ENCODE measurements around the gene KRTAP5-9.
"Not testable (repeated sequence)": the region's sequence is repeated elsewhere in the genome, so short reads cannot be mapped to it uniquely, and the experiment has no call there.

KRTAP5-9 gene

DNA sequence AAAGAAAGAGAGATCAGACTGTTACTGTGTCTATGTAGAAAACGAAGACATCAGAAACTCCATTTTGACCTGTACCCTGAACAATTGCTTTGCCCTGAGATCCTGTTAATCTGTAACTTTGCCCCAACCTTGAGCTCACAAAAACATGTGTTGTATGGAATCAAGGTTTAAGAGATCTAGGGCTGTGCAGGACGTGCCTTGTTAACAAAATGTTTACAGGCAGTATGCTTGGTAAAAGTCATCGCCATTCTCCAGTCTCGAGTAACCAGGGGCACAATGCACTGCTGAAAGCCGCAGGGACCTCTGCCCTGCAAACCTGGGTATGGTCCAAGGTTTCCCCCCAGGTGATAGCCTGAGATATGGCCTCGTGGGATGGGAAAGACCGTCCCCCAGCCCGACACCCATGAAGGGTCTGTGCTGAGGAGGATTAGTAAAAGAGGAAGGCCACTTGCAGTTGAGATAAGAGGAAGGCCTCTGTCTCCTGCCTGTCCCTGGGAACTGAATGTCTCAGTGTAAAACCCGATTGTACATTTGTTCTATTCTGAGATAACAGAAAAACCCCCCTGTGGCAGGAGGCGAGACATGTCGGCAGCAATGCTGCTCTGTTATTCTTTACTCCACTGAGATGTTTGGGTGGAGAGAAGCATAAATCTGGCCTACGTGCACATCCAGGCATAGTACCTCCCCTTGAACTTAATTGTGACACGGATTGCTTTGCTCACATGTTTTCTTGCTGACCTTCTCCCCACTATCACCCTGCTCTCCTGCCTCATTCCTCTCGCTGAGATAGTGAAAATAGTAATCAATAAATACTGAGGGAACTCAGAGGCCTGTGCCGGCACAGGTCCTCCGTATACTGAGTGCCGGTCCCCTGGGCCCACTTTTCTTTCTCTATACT is 13.3 kb upstream of the KRTAP5-9 start:
- DNase-seq, result peak; percentile 82

DNA sequence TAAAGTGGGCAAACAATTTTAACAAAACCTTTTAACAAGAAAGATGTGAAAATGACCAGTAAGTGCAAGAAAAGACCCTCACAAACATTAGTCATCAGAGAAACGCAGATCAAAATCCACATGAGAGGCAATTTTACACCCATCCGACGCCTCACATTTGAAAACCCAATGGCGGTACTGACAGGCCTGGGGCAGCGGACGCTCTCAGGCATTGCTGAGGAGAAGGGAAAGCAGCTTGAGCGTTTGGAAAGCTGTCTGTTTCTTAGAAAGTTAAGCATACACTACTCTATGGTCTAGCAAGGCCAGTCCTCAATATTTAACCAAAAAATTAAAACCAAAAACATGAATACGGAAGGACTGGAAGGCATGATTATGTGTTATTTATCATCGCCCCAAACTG is 12.4 kb upstream of the KRTAP5-9 start:
- DNase-seq, result no peak

DNA sequence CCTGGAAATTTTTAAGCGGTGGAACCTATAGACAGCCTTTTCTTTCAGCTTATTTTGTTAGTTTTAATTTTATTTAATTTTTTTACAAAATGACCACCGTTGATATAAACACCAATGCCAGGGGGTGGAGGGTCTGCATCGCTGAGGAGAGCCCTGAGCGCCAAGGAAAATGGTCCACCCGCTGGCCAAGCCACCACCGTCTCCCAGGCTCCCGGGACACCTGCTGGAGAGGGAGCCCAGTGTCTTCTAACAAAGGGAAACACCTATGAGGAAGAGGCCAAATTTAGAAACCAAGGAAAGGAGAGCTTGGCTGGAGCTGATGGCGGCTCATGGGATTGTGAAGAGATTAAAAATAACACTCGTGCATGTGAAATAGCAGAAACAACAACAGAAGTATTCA is 10.7 kb upstream of the KRTAP5-9 start:
- no peak for DNase-seq

DNA sequence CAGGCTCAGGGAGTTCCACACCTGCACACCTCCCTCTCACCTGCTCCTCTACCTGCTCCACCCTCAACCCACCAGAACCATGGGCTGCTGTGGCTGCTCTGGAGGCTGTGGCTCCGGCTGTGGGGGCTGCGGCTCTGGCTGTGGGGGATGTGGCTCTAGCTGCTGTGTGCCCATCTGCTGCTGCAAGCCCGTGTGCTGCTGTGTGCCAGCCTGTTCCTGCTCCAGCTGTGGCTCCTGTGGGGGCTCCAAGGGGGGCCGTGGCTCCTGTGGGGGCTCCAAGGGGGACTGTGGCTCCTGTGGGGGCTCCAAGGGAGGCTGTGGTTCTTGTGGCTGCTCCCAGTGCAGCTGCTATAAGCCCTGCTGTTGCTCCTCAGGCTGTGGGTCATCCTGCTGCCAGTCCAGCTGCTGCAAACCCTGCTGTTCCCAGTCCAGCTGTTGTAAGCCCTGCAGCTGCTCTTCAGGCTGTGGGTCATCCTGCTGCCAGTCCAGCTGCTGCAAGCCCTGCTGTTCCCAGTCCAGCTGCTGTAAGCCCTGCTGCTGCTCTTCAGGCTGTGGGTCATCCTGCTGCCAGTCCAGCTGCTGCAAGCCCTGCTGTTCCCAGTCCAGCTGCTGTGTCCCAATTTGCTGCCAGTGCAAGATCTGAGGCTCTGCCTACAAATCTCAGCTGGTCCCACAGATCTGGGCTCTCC is 10.1 kb upstream of the KRTAP5-9 start, which contains the start of gene KRTAP5-8:
Gene KRTAP5-8, plus strand, starts transcription at position 49 of the 689 bp plus-strand sequence. Its CDS starts 31 bp downstream, at position 80.
- not testable (repeated sequence) for DNase-seq

DNA sequence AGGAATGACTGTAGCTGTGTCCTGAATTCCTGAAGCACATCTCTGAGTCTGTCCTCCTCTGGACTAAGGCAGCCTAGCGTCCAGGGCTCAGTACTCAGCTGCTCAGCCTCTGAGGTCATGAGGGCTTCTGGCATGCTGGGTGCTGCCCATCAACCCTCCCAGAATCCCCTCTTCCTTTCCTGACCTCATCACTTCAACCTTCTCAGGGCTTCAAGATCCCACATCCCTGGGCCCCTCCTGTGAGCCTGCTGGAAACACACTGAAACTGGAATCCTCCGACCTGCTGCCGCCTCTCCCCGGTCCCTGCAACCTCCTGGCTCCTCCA is 9.6 kb upstream of the KRTAP5-9 start:
- no peak for DNase-seq

DNA sequence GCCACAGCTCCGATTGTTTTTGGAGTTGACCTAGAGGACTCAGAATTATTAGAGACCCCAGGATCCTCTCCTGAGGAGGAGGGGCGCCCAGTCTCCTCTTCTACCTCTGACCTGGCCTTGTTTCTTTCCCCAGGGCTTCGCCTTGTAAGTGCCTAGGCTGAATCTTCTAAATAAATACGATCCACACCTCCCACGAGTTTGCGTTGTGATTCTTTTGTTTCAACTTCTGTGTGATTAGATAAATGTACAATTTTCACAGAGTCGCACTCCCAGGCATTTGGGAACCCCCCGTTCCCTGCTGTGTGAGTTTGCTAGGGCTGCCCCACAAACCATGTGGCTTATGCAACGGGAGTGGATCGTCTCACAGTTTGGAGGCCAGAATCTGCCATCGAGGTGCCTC is 9.2 kb upstream of the KRTAP5-9 start:
- DNase-seq, result no peak

DNA sequence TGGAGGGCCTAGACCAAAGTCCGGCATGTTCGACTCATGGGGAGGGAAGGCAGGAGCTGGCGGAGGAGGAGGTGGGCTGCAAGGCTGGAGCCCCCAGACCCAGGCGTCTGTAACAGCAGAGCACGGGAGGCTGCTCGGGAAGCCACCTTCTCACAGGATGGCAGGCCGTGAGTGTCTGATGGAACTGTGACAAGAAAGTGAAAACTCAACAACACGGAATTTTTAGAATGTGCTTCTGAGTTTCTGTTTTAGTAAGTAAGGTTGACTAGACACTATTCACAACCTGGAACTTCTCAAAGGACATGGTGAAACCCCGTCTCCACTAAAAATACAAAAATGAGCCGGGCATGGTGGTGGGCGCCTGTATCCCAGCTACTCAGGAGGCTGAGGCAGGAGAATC is 8.2 kb upstream of the KRTAP5-9 start:
- DNase-seq, result not testable (repeated sequence)

DNA sequence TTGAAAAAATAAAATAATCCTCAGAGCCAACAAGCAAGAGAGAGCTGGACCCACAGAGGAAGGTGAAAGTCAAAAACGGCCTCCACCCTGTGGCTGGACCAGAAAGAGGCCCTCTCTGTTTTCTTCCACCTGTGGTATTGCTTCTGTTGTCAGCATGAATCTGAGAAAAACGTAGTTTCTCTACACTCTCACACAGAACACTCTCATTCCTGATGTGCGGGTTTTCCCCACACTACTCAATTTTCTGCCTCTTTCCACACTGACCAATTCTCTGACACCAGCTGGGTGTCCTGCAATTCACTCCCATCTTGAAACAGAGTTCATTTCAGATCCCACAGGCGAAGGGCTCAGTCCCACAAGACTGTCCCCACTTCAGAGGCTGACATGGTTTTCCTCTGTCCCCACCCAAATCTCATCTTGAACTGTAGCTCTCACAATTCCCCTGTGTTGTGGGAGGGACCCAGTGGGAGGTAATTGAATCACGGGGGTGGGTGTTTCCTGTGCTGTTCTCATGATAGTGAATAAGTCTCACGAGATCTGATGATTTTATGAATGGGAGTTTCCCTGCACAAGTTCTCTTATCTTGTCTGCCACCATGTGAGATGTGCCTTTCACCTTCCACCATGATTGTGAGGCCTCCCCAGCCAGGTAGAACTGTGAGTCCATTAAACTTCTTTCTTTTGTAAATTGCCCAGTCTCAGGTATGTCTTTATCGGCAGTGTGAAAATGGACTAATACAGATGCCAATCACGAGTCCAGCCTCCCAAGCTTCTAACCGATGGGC is 7.5 kb upstream of the KRTAP5-9 start:
- not testable (repeated sequence) for DNase-seq

DNA sequence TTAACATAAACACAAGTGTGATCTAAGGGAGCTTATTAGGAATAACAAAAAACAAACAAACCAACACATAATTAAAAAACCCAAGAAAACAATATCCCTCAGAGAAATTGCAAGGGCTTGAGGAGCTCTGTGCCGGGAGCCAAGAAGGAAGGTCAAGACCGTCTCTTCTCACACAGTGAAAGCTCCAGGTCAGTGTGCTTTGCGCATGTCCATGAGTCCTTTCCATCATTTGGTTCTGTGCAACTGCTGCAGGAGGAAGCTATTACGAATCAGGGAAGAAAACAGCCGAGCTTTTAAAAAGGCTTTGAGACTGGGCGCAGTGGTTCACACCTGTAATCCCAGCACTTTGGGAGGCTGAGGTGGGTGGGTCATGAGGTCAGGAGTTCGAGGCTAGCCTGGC is 5.8 kb upstream of the KRTAP5-9 start:
- no peak for DNase-seq

DNA sequence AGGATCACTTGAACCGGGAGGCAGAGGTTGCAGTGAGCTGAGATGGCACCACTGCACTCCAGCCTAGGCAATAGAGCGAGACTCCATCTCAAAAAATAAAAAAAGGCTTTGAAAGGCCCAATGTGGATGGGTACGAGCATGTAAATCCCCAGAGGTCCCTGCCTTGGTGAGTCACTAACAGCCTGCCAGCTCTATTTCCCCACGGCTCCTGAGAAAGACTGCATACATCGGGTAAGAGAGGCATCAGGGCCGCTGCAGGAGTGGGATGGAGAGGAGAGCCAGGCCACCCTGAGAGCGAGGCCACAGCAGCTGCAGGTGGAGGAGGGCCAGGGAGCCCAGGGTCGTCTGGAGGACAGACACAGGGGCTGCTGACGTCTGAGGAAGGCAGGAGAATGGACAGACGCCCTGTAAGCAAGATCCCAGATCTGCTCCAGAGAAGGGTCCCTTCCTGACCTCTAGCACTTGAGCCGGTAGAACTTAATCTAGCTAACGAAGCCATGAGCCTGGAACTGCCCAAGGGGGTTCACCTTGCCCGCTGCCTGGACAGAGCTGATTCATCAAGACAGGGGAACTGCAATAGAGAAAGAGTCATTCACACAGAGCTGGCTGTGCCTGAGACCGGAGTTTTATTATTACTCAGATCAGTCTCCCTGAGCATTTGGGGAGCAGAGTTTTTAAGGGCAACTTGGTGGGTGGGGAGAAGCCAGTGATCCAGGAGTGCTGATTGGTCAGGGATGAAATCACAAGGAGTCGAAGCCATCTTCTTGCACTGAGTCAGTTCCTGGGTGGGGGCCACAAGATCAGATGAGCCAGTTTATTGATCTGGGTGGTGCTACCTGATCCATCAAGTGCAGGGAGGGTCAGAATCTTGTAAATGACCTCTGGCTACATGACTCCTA is 5.1 kb upstream of the KRTAP5-9 start:
- DNase-seq, result no peak

DNA sequence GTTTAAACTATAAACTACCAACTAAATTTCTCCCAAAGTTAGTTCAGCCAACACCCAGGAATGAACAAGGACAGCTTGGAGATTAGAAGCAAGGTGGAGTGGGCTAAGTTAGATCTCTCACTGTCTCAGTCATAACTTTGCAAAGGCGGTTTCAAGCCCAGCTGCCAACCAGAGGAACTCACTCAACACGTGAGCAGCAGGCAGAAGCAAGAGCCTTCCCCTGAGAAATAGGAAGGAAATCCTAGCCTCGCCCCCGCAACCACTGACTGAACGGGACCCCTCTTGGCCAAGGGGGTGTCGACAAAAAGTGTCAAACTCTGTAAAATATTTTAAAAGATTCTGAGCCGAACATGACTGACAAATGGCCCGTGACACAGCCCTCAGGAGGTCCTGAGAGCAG is 4.4 kb upstream of the KRTAP5-9 start:
- peak; percentile 61 for DNase-seq

DNA sequence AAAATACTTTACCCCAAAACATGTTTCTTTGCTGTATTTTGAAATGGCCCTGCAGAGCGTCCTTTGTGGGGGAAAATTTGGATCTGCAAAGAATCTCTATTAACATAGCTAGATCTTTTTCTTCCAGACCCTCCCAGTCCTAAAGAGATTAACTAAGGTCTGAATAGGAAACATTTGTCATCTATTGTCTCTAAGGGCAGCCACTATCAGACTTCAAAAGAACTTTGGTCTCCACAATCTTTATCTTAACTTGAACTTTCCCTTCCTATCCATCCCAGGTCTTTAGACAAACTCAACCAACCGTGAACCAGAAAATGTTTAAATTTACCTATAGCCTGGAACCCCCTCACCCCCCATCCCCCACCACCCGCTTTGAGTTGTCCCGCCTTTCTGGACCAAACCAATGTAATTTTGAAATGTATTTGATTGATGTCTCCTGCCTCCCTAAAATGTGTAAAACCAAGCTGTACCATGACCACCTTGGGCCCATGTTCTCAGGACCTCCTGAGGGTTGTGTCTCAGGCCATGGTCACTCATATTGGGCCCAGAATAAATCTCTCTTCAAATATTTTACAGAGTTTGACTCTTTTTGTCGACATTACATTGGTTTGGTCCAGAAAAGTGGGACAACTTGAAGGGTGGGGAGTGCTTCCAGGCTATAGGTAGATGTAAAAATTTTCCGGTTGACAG is 3.5 kb upstream of the KRTAP5-9 start:
- DNase-seq, result no peak

DNA sequence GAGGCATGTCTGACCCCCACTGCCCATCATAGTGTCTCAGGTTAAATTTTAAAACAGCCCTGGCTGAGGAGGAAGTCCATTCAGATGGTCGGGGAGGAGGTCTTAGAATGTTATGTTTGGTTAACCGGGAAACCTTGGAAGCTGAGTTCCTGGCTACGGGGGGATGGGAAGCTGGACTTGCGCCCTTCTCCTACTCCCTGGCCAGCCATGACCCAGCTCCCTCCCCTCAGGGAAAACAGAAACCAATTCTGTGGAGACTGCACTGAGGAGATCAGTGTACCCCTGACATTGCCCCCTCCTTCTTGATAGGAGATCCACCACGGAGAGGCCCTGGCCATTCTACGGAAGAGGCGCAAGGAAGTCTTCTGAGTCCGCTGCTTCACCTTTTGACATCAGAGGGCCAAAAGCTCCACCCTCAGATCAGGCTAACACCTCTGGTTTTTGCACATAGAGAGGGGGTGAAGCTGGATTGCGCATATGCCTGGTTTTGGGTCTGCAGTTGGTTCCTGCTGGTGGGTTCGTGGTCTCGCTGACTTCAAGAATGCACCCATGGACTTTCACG is 2.7 kb upstream of the KRTAP5-9 start:
- no peak for DNase-seq

DNA sequence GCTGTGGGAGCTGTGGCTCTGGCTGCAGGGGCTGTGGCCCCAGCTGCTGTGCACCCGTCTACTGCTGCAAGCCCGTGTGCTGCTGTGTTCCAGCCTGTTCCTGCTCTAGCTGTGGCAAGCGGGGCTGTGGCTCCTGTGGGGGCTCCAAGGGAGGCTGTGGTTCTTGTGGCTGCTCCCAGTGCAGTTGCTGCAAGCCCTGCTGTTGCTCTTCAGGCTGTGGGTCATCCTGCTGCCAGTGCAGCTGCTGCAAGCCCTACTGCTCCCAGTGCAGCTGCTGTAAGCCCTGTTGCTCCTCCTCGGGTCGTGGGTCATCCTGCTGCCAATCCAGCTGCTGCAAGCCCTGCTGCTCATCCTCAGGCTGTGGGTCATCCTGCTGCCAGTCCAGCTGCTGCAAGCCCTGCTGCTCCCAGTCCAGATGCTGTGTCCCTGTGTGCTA is 514 bp downstream of the KRTAP5-9 start:
- DNase-seq, result no peak

DNA sequence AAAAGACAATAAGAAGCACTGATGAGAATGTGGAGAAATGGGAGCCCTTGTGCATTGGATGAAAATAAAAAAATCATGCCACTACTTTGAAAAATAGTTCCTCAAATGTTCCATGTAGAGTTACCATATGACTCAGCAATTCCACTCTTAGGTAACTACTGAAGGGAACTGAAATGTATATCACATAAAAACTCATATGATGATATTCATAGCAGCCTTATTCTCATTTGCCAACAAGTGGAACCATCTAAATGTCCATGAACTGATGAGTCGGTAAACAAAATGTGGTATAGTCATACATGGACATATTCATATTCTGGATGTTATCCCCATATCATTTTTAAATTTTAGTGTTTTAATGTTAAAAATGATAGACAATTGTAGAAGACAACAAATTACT is 3.5 kb downstream of the KRTAP5-9 start:
- peak; percentile 49 for DNase-seq

DNA sequence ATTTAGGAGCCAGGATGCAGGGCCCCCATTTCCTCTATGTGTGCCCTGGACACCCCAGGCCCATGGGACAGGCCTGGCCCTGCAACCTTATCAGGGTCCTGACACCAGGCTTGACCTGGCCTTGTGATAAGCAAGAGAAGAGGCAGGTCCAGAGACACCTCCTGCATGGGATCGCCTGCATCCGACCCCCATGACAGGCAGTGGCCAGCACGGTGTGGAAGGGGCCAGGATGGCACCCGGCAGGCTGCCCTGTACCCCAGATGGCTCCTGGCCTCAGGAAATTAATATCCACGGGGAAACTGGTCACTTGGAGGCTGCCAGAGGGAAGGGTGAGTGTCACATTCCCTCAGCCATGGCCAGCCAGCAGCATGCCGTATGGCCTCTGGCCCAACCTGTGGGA is 6.8 kb downstream of the KRTAP5-9 start:
- DNase-seq, result no peak

DNA sequence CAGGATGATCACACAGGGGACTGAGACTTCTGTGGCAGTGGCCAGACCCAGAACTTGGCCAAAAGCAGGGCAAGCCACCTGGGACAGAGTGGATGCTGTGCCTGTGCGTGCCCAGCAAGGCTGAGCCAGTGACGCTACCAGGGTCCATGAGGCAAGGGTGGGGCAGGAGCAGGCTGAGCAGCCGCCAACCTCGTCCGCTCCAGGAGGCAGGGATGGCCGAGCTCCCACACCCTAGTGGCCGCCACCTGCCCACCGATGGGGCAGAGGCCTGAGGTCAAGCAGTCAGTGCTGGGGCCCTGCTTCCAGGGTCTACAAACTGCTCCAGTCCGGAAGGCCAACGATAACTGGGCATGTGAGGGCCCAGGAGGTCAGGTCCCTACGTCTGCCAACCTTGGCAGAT is 7.3 kb downstream of the KRTAP5-9 start:
- no peak for DNase-seq

DNA sequence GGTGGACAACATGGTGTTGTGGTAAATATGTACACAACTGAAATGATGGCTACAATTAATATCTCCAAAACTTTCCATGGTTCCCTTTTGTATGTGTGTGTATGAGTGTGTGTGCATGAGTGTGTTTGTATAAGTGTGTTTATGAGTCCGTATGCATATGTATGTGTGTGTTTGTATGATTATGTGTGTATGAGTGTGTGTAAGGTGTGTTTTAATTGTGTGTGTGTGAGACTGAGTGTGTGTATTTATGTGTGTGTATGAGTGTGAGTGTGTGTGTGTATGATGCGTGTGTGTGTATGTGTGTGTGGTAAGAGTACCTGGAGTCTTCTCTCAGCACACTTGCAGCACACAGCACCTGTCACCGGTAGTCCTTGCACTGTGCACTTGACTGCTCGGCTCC is 7.8 kb downstream of the KRTAP5-9 start:
- DNase-seq, result no peak

DNA sequence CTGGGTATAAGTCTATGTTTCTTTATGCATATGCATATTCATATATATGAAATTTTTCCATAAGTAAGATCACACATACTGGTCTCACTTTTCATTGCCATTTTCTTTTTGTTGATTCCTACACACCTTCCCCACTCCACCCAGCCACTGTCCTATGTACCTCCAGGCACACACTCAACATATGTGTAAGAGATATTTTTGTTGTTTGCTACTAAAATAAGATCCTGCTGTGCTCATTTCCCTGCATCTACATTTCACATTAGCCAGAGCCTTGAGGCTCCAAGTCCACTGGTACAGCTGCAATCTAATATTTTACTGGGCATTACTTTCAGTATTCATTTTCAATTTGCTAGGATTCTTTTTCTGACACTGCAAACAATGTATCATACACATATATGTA is 9.0 kb downstream of the KRTAP5-9 start:
- no peak for DNase-seq

DNA sequence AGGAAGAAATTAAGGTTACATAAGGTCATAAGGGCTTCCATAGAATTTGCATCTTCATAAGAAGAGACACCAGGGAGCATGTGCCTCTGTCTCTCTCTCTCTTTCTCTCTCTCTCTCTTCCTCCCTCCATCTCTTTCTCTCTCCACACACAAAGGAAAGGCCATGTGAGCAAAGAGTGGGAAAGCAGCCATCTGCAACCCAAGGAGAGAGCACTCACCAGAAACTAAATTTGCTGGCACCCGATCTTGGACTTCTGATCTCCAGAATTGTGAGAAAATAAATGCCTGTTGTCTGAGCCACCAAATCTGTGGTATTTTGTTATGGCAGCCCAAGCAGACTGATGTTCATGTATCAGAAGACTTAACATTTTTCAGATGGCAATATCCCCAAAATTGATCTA is 10.8 kb downstream of the KRTAP5-9 start:
- DNase-seq, result no peak

DNA sequence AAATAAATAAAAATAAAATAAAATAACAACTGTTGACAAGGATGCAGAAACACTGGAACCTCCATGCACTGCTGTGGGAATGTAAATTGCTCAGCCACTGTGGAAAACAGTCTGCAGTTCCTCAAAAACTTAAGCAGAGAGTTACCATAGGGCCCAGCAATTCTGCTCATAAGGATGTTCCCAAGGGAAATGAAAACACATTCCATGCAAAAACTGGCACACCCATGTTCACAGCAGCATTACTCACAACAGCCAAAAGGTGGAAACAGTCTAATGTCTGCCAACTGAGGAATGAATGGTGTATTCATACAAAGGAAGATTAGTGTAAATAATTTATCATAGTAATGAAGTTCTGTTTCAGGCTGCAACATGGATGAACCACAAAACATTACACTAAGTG is 13.9 kb downstream of the KRTAP5-9 start:
- DNase-seq, result no peak

DNA sequence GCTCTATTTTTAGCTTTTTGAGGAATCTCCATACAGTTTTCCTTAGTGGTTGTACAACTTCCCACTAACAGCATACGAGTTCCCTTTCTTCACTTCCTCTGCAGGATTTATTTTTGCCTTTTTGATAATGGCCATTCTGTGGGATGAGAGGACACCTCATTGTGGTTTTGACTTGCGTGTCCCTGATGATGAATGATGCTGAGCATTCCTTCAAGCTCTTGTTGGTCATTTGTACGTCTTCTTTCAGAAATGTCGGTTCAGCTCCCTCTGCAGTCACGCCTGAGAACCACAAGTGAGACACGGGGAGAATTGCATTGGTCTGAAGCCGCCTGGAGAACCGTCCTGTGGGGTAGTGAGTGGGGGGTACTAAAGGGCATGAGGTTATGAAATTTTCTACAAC is 15.2 kb downstream of the KRTAP5-9 start:
- DNase-seq, result peak; percentile 70

Measured in hematopoietic multipotent progenitor cell treated with erythropoietin and hydrocortisone succinate and interleukin-3 and kit ligand, for 6 days (in vitro differentiated cells).